Ovary (tissue), 9 donors: Measurements from ENCODE around the gene SND1. TPM values are rescaled to one million over a fixed set of nuclear protein-coding genes. Genes with fewer than 3 reads are reported as not detected.
"Not testable (repeated sequence)": the region's sequence is repeated elsewhere in the genome, so short reads cannot be mapped to it uniquely, and the experiment has no call there.

ENCODE experiments used
- DNase-seq, 5 donors: peaks; one replicate each; pipeline ENCODE4 v3.0.0-alpha.2; 2019 to 2020
- H3K27ac ChIP-seq, 2 donors: fragments of 200-600 bp; one replicate each; pipeline versions ENCODE4 v1.5.1 to v1.8.0; 2019 to 2022
- H3K27me3 ChIP-seq: fragments of 200-600 bp; one replicate; pipeline ENCODE4 v1.8.0; 2022
- H3K36me3 ChIP-seq: fragments of 200-600 bp; sonication (generic); one replicate; pipeline ENCODE4 v1.5.1; 2019
- H3K4me1 ChIP-seq: one replicate; pipeline ENCODE4 v1.8.1; 2013; ENCODE audit warnings: mild to moderate bottlenecking, moderate library complexity; ENCODE audit not compliant: insufficient read depth
- H3K4me3 ChIP-seq: fragments of 200-600 bp; sonication (generic); one replicate; pipeline ENCODE4 v1.5.1; 2017
- H3K9me3 ChIP-seq, 2 donors: fragments of 200-600 bp in 1 of 2; sonication (generic) in 1 of 2; one replicate each; pipeline versions ENCODE4 v1.5.1 to v1.8.1; 2013 to 2019; ENCODE audit warnings: mild to moderate bottlenecking in 1 of 2, moderate library complexity in 1 of 2
- CTCF ChIP-seq, 3 donors: fragments of 450-650 bp in 2 of 3; fragments of 200-600 bp in 1 of 3; IDR thresholded peaks; one replicate each; pipeline versions ENCODE4 v1.5.1 to v1.8.0; 2016 to 2022; ENCODE audit warnings: antibody characterized with exemption in 3 of 3, mild to moderate bottlenecking in 1 of 3
- EP300 ChIP-seq: sonication (generic); formaldehyde crosslinking; IDR thresholded peaks from one replicate; pipeline ENCODE4 v1.6.1; 2017; ENCODE audit warnings: antibody characterized with exemption
- POLR2A ChIP-seq: fragments of 450-650 bp; IDR thresholded peaks from one replicate; pipeline ENCODE4 v1.6.1; 2017; ENCODE audit warnings: antibody characterized with exemption, mild to moderate bottlenecking, moderate library complexity
- WGBS, 3 donors: extraction: QIAGEN DNeasy Blood & Tissue Kit in 1 of 3; methylation state at CpG; one replicate each; pipeline versions ENCODE4 v1.1.5 to v1.1.7; 2013 to 2017; 5-methylcytosine and 5-hydroxymethylcytosine counted together
- intact Hi-C, 4 donors: fragments of 100-400 bp; cut with DNase I; formaldehyde crosslinking; loops; one replicate each; pipeline versions ENCODE4 v1.11.0 to v1.15.1; 2022 to 2023
- polyA plus RNA-seq, 2 donors: library from polyadenylated mRNA; stranded (reverse); fragments of 200-250 nt in 1 of 2; fragments of 350-450 nt in 1 of 2; fragmentation: Illumina TruSeq in 1 of 2; extraction: RNeasy Lipid Tissue Mini Kit (QIAGEN cat#74804) in 1 of 2; gene quantifications; one replicate each; pipeline ENCODE4 v1.2.3, GENCODE V29; 2013 to 2014
- total RNA-seq, 7 donors: library from RNA; depleted of rRNA in 2 of 7; stranded (reverse); fragments of >200 nt in 2 of 7; fragmentation: NEBNext Ultra II Directional in 3 of 7; extraction: Animal tissue kit (Norgen Biotek cat#: 25700) in 3 of 7; gene quantifications; one replicate each; pipeline versions ENCODE4 v1.1.0 to v1.2.4, GENCODE V29; 2016 to 2023
- donor health status: DM: no; HTN: no; CAD: no; lungs with moderate emphysema.
- donor health status: DM: no; HTN: no; CAD: no.
- donor health status: Bipolar disorder and iron deficiency.
- donor health status: DM: yes; HTN: yes; CAD: no.
- donor health status: DM: no; HTN: no; CAD: no.
- donor health status: DM: yes; HTN: yes; CAD: no.

The SND1 gene
- total and polyA plus RNA-seq, 9 donors: 91.4 to 297 (median 182) TPM

GRCh38 chr7:128105228-128106022 lies 453.4 kb downstream of the SND1 start:
- Histone ChIP-seq H3K9me3 (no peaks in the 10 kb centered on the region), H3K4me1 (peaks cover 4% of the 10 kb centered on the region), H3K36me3 (no peaks in the 10 kb centered on the region), H3K27me3 (no peaks in the 10 kb centered on the region), H3K27ac (no peak overlapping the region), H3K4me3 (no peak overlapping the region)
- 72 to 75% (median 72%) methylated on average over 11 of the region's 11 CpGs for WGBS, 3 donors
- TF ChIP-seq CTCF (IDR thresholded peaks at IDR 0.05) (no peak), EP300 (no peak), POLR2A (no peak)
- DNase-seq: peak in 1 of 5 donors; percentile 29
- intact Hi-C loops: no loop called here

- WGBS, 3 donors: 30 to 44% (median 32%) methylated on average over 1 of the region's 1 CpG
- Histone ChIP-seq H3K4me1 (peaks cover 4% of the 10 kb centered on the region), H3K9me3 (no peaks in the 10 kb centered on the region), H3K4me3 (no peak overlapping the region), H3K27me3 (no peaks in the 10 kb centered on the region), H3K36me3 (no peaks in the 10 kb centered on the region), H3K27ac (no peak overlapping the region)
- TF ChIP-seq EP300 (no peak), POLR2A (no peak), CTCF (IDR thresholded peaks at IDR 0.05) (no peak)
- DNase-seq: no peak
- intact Hi-C loops: no loop called here
These were observed 454.8 kb downstream of the SND1 start for GRCh38 chr7:128106821-128107220.

- H3K27me3 ChIP-seq, DNase-seq, H3K27ac ChIP-seq, H3K4me3 ChIP-seq, H3K36me3 ChIP-seq, intact Hi-C loops, H3K4me1 ChIP-seq, H3K9me3 ChIP-seq: not testable (repeated sequence)
- WGBS, 3 donors: 83 to 85% (median 83%) methylated on average over 12 of the region's 12 CpGs
These were observed 455.5 kb downstream of the SND1 start for GRCh38 chr7:128107516-128107915.

DNA sequence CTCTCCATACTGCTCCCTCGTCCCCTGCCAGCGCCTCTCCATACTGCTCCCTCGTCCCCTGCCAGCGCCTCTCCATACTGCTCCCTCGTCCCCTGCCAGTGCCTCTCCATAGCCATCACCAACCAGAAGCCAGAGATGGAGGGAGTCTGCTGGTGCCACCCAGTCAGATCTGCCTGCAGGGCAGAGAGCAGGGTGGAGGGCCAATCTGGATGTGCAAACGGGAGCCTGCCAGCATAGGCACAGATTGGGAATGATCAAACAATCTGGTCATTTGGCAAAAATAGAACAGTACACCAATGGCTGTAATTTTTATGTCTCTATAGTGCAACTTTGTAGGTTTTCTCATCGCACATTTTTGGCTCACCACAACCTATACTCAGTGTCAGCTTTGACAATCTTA lies 456.1 kb downstream of the SND1 start:
- Histone ChIP-seq H3K4me3 (no peak overlapping the region), H3K27me3 (no peaks in the 10 kb centered on the region), H3K9me3 (no peaks in the 10 kb centered on the region), H3K36me3 (no peaks in the 10 kb centered on the region), H3K27ac (no peak overlapping the region), H3K4me1 (peaks cover 4% of the 10 kb centered on the region)
- WGBS, 3 donors: 72 to 83% (median 78%) methylated on average over 5 to 7 of the region's 7 CpGs
- TF ChIP-seq CTCF (IDR thresholded peaks at IDR 0.05): no peak
- no peak for TF ChIP-seq POLR2A
- TF ChIP-seq EP300: no peak
- DNase-seq: no peak
- intact Hi-C loops: no loop called here

- peak in 1 of 5 donors; percentile 8 for DNase-seq
- no peak for TF ChIP-seq CTCF (IDR thresholded peaks at IDR 0.05)
- no peak for TF ChIP-seq POLR2A
- no peak for TF ChIP-seq EP300
- Histone ChIP-seq H3K9me3 (no peaks in the 10 kb centered on the region), H3K4me3 (no peak overlapping the region), H3K27me3 (no peaks in the 10 kb centered on the region), H3K36me3 (no peaks in the 10 kb centered on the region), H3K27ac (no peak overlapping the region), H3K4me1 (no peaks in the 10 kb centered on the region)
- intact Hi-C loops: no loop called here
- 32 to 48% (median 40%) methylated on average over 11 of the region's 11 CpGs for WGBS, 3 donors
These were observed 456.8 kb downstream of the SND1 start for GRCh38 chr7:128108641-128109423.

GRCh38 chr7:128109424-128109969 lies 457.5 kb downstream of the SND1 start:
- DNase-seq, H3K4me1 ChIP-seq, H3K9me3 ChIP-seq, H3K36me3 ChIP-seq, H3K27me3 ChIP-seq, H3K4me3 ChIP-seq, H3K27ac ChIP-seq, intact Hi-C loops: not testable (repeated sequence)
- WGBS, 3 donors: 64 to 68% (median 68%) methylated on average over 12 of the region's 12 CpGs
